ENCODE data around the gene C3orf22.

C3orf22 gene

DNA sequence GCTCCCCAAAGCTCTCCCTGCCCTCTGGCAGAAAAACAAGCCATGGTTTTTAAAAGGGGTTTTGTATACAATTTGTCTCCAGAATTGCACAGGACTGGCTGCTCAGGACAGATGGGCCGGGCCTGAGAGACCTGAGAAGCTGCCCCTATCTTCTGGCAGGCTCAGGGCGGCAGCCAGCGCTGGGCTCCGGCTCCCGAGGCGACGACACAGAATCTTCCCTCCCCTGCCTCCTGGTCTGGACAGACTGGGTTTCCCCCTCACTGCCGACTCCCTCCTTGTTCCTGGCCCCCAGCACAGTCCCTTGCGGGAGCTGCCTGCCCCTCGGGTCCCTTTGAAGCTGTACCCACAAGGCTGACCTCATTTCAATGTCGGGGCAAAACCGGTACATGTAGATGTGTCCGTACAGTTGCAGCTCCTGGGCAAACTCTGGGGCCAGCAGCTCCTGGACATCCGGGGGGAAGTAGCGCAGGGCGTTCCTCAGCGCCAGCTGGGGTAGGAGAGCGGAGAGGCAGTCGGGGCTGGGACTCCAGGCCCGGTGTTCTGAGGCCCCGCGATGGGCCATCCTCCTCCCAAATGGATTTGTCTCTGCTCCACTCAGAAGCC, 48.3 kb downstream of the C3orf22 start:
- DNase-seq: no peak

GRCh38 chr3:126509597-126510307, 49.0 kb downstream of the C3orf22 start:
- DNase-seq: no peak

DNA sequence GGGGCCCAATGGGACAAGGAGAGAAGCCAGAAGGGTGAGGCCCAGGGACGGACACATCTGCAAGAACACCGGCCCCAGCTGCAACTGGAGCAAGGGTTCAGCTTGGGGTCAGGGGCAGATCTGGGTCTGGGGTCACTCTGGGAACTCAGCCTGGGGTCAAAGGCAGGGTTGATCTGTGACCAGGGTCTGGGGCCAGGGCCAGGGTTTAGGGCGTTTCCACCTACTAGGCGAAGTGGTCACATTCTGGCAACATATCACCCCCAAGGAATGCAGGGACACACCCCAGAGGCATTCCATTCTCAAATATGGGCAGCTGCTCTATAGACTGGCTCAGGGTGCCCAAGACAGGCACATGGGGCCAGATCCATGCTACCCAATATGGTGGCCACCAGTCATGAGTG, 50.2 kb downstream of the C3orf22 start:
- DNase-seq: no peak

- no peak for DNase-seq
Observed at GRCh38 chr3:126507886-126508285, 50.8 kb downstream of the C3orf22 start.

GRCh38 chr3:126503701-126504100, 55.0 kb downstream of the C3orf22 start:
- DNase-seq: no peak

DNA sequence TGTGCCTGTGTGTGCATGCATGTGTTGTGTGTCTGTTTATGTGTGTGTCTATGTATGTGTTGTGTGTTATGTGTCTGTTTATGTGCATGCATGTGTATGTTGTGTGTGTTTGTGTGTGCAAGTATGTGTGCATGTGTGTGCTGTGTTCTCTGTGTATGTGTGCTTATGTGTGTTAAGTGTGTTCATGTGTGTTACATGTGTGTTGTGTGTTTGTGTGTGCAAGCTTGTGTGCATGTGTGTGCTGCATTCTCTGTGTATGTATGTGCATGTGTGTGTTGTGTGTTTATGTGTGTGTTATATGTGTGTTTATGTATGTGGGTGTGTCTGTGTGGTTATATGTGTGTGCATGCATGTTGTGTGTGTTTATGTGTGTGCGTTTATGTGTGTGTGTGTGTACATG, 56.1 kb downstream of the C3orf22 start:
- DNase-seq: no peak

DNA sequence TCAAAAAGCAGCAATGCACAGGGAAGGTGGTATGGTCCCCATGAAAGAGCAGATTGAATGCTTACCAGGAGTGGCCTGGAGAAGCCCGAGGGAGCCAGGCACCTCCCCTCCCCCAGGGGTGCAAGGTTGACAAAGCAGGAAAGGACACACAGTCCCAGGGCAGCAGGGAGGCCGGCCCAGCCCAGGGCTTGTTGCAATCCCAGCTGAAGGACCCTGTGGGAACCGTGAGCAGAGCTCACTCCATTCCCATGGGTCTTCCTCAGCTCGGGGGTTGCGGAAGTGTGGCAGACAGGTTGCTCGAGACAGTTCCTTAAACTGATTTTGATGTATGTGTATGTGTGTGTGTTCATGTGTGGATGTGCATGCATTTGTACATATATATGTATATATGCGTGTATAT, 57.0 kb downstream of the C3orf22 start:
- DNase-seq: no peak

GRCh38 chr3:126501054-126501453, 57.7 kb downstream of the C3orf22 start:
- DNase-seq: no peak

GRCh38 chr3:126500016-126500415, 58.7 kb downstream of the C3orf22 start:
- no peak for DNase-seq
